Activated naive CD8-positive, alpha-beta T cell treated with anti-CD3 and anti-CD28 coated beads, Interleukin-2, amount 50 U/mL, for 24 hours (primary cell): ENCODE data around the gene ALOXE3.

Source experiments
- ATAC-seq: fragments of 150-1000 bp; cut with Tn5 transposase; one replicate; pipeline ENCODE4 v1.10.0; 2021
- DNase-seq: peaks from one replicate; pipeline ENCODE4 v3.0.0; 2021
- H3K27ac Mint-ChIP-seq: one replicate; pipeline ENCODE4 v1.8.0; 2021; ENCODE audit warnings: mild to moderate bottlenecking, mixed read lengths
- H3K27me3 Mint-ChIP-seq: one replicate; pipeline ENCODE4 v1.8.0; 2021; ENCODE audit warnings: mixed read lengths
- H3K36me3 Mint-ChIP-seq: one replicate; pipeline ENCODE4 v1.8.0; 2021; ENCODE audit warnings: low read depth, mixed read lengths
- H3K4me1 Mint-ChIP-seq: one replicate; pipeline ENCODE4 v1.8.0; 2021; ENCODE audit warnings: mixed read lengths
- H3K4me3 Mint-ChIP-seq: one replicate; pipeline ENCODE4 v1.8.0; 2021; ENCODE audit warnings: mild to moderate bottlenecking, moderate library complexity, mixed read lengths
- H3K9me3 Mint-ChIP-seq: one replicate; pipeline ENCODE4 v1.8.0; 2021; ENCODE audit warnings: mixed read lengths

ALOXE3 gene

DNA sequence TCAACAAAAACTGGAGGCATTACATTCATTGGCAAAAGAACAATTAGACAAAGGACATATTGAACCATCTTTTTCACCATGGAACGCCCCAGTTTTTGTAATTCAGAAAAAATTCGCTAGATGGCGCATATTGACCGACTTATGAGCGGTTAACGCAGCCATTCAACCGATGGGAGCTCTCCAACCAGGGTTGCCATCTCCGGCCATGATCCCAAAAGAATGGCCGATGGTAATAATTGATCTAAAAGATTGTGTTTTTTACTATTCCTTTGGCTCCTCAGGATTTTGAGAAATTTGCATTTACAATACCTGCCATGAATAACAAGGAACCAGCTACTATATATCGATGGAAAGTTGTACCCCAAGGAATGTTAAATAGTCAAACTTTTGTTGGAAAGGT lies 58.0 kb downstream of the ALOXE3 start:
- ATAC-seq = no peak

DNA sequence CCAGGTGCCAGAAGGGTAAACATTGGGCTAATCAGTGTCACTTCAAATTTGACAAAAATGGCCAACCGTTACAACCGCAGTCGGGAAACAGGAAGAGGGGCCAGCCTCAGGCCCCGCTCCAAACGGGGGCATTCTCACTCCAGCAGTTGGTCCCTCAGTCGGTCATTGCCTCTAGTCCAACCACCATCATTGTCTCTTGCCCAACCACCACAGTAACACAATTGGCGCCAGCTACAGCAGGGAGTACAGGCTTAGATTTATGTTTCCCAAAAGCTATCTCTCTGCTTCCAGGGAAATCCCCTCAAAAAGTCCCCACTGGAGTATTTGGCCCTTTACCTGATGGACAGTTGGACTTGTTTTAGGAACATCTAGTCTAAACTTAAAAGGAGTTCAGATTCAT lies 59.2 kb downstream of the ALOXE3 start:
- no peak overlapping the region for H3K27ac Mint-ChIP-seq
- ATAC-seq (no peak), DNase-seq (no peak)
- H3K9me3 Mint-ChIP-seq = no peaks in the 10 kb centered on the region
- peaks cover 28% of the 10 kb centered on the region for H3K4me1 Mint-ChIP-seq
- no peak overlapping the region for H3K4me3 Mint-ChIP-seq
- peaks cover 57% of the 10 kb centered on the region for H3K27me3 Mint-ChIP-seq
- H3K36me3 Mint-ChIP-seq = no peaks in the 10 kb centered on the region

More for the DNA sequence above, 58.0 kb downstream of the ALOXE3 start:
- peaks cover 66% of the 10 kb centered on the region for H3K27me3 Mint-ChIP-seq
- peak; percentile 65 for DNase-seq
- H3K27ac Mint-ChIP-seq = no peak overlapping the region
- H3K4me3 Mint-ChIP-seq = no peak overlapping the region
- H3K4me1 Mint-ChIP-seq = peaks cover 27% of the 10 kb centered on the region
- no peaks in the 10 kb centered on the region for H3K36me3 Mint-ChIP-seq
- H3K9me3 Mint-ChIP-seq = no peaks in the 10 kb centered on the region

DNA sequence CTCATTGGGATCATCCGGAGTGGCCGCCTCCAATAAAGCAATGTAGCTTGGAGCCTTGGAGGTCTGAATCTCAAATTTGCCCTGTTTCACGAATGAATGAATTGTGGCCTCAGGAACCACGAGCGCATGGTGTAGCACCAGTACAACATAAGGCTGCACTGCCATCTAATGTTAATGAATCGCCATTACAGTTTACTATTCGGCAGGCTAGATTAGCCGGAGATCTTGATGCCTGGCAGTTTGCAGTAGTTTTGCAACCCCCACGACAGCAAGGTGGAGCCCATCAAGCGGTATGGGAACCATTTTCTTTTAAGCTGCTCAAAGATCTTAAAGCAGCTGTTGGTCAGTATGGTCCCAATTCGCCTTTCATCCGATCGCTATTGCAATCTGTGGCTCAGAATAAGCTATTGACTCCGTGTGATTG lies 60.6 kb downstream of the ALOXE3 start:
- no peak overlapping the region for H3K27ac Mint-ChIP-seq
- peaks cover 46% of the 10 kb centered on the region for H3K27me3 Mint-ChIP-seq
- no peaks in the 10 kb centered on the region for H3K9me3 Mint-ChIP-seq
- no peaks in the 10 kb centered on the region for H3K36me3 Mint-ChIP-seq
- peaks cover 28% of the 10 kb centered on the region for H3K4me1 Mint-ChIP-seq
- ATAC-seq (peak; percentile 73), DNase-seq (peak; percentile 41)
- no peak overlapping the region for H3K4me3 Mint-ChIP-seq

- no peak for ATAC-seq
Measured at GRCh38 chr17:8056976-8057625, 61.2 kb downstream of the ALOXE3 start.

GRCh38 chr17:8056232-8056975 lies 61.9 kb downstream of the ALOXE3 start:
- peaks cover 34% of the 10 kb centered on the region for H3K27me3 Mint-ChIP-seq
- H3K27ac Mint-ChIP-seq = no peak overlapping the region
- H3K9me3 Mint-ChIP-seq = no peaks in the 10 kb centered on the region
- H3K36me3 Mint-ChIP-seq = no peaks in the 10 kb centered on the region
- ATAC-seq = peak; percentile 89
- DNase-seq = peak; percentile 55
- peaks cover 28% of the 10 kb centered on the region for H3K4me1 Mint-ChIP-seq
- peak overlapping the region; percentile 13 for H3K4me3 Mint-ChIP-seq

More at GRCh38 chr17:8056976-8057625, 61.2 kb downstream of the ALOXE3 start:
- DNase-seq = no peak
- Mint-ChIP-seq H3K9me3 (no peaks in the 10 kb centered on the region), H3K36me3 (no peaks in the 10 kb centered on the region), H3K4me1 (peaks cover 28% of the 10 kb centered on the region), H3K4me3 (no peak overlapping the region), H3K27me3 (peaks cover 40% of the 10 kb centered on the region), H3K27ac (no peak overlapping the region)

GRCh38 chr17:8055851-8056231 lies 62.5 kb downstream of the ALOXE3 start:
- Mint-ChIP-seq H3K4me1 (peaks cover 28% of the 10 kb centered on the region), H3K9me3 (no peaks in the 10 kb centered on the region), H3K27me3 (peaks cover 30% of the 10 kb centered on the region), H3K36me3 (no peaks in the 10 kb centered on the region), H3K4me3 (peak overlapping the region; percentile 13), H3K27ac (peak overlapping the region; percentile 55)
- no peak for ATAC-seq
- DNase-seq = no peak

- no peak overlapping the region for H3K27ac Mint-ChIP-seq
- no peaks in the 10 kb centered on the region for H3K9me3 Mint-ChIP-seq
- no peak overlapping the region for H3K4me3 Mint-ChIP-seq
- peaks cover 27% of the 10 kb centered on the region for H3K4me1 Mint-ChIP-seq
- peaks cover 9% of the 10 kb centered on the region for H3K27me3 Mint-ChIP-seq
- DNase-seq (no peak), ATAC-seq (no peak)
- no peaks in the 10 kb centered on the region for H3K36me3 Mint-ChIP-seq
Measured at GRCh38 chr17:8053600-8053999, 64.7 kb downstream of the ALOXE3 start.

DNA sequence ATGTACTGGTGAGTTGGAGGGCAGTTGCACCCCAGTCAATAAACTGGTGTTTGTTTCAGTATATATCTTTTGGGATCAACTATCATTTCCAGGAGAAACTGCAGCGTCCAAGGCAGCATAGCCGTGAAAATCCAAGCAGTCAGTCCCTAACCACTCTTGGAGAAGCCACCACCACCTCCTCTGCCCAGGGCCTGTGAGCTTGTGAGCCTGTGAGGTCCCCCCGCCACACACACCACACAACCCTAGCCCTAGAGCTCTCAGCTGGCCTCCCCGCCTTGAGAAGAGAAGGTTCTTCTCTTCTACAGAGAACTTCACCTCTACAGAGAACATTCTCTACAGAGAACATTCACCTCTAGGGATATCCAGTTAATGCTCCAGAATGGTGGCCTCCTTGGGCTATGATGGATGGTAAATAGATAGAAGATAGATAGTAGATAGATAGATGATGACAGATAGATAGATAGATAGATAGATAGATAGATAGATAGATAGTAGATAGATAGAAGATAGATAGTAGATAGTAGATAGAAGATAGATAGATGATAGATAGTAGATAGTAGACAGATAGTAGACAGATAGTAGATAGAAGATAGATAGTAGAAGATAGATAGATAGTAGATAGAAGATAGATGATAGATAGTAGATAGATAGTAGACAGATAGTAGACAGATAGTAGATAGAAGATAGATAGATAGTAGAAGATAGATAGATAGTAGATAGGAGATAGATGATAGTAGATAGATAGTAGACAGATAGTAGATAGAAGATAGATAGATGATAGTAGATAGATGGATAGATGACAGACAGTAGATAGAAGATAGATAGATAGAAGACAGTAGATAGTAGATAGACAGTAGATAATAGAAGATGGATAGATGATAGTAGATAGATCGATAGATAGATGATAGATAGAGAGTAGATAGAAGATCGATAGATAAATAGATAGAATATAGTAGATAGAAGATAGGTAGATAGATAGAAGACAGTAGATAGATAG lies 65.8 kb downstream of the ALOXE3 start:
- no peak for ATAC-seq
- Mint-ChIP-seq H3K36me3 (no peaks in the 10 kb centered on the region), H3K27ac (no peak overlapping the region), H3K9me3 (no peaks in the 10 kb centered on the region), H3K4me3 (no peak overlapping the region), H3K27me3 (peaks cover 3% of the 10 kb centered on the region), H3K4me1 (peaks cover 24% of the 10 kb centered on the region)
- DNase-seq = no peak

DNA sequence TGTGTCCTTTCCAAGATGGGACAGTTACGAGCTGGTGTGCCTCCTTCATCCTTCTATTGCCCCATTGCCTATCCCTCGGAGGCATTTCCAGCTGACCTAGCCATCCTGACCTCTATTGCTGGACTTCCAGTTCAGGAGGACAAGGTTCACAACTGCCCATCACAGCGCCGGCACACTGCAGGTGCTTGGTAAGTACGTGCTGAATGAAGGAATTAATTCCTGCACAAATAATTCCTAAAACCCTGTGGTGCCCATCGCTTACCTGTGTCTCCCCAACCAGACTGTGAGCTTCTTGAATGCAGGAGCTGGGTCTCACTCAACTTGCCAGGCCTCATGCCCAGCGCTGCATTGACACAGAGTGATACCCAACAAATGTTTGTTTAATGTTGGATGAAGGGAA lies 66.5 kb downstream of the ALOXE3 start:
- DNase-seq = no peak
- Mint-ChIP-seq H3K27ac (no peak overlapping the region), H3K27me3 (no peaks in the 10 kb centered on the region), H3K4me3 (no peak overlapping the region), H3K36me3 (no peaks in the 10 kb centered on the region), H3K9me3 (no peaks in the 10 kb centered on the region), H3K4me1 (peaks cover 16% of the 10 kb centered on the region)
- ATAC-seq = no peak

GRCh38 chr17:8048736-8049135 lies 69.6 kb downstream of the ALOXE3 start:
- H3K9me3 Mint-ChIP-seq = no peaks in the 10 kb centered on the region
- H3K27ac Mint-ChIP-seq = no peak overlapping the region
- H3K4me3 Mint-ChIP-seq = no peak overlapping the region
- no peaks in the 10 kb centered on the region for H3K27me3 Mint-ChIP-seq
- ATAC-seq = no peak
- no peak for DNase-seq
- H3K36me3 Mint-ChIP-seq = no peaks in the 10 kb centered on the region
- no peaks in the 10 kb centered on the region for H3K4me1 Mint-ChIP-seq

DNA sequence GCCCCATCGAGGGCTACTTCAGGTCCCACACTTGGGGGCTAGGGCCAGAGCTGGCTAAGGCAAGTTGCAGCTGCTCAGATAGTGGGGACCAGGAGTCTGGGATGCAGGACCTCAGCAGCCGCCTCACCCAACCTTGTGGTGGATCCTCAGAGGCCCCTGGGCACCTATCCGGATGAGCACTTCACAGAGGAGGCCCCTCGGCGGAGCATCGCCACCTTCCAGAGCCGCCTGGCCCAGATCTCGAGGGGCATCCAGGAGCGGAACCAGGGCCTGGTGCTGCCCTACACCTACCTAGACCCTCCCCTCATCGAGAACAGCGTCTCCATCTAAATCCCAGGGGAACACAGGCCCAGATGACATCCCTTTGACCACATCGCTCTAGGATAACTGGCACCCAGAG lies 70.1 kb downstream of the ALOXE3 start:
- H3K9me3 Mint-ChIP-seq = no peaks in the 10 kb centered on the region
- ATAC-seq (no peak), DNase-seq (no peak)
- no peaks in the 10 kb centered on the region for H3K36me3 Mint-ChIP-seq
- H3K27ac Mint-ChIP-seq = no peak overlapping the region
- H3K27me3 Mint-ChIP-seq = no peaks in the 10 kb centered on the region
- H3K4me3 Mint-ChIP-seq = no peak overlapping the region
- H3K4me1 Mint-ChIP-seq = no peaks in the 10 kb centered on the region

- Mint-ChIP-seq H3K4me1 (no peaks in the 10 kb centered on the region), H3K27me3 (no peaks in the 10 kb centered on the region), H3K9me3 (no peaks in the 10 kb centered on the region), H3K4me3 (no peak overlapping the region), H3K27ac (no peak overlapping the region), H3K36me3 (no peaks in the 10 kb centered on the region)
- DNase-seq = no peak
- no peak for ATAC-seq
Measured at GRCh38 chr17:8047769-8048110, 70.6 kb downstream of the ALOXE3 start.

GRCh38 chr17:8046929-8047768 lies 71.2 kb downstream of the ALOXE3 start:
- H3K27me3 Mint-ChIP-seq = no peaks in the 10 kb centered on the region
- ATAC-seq = no peak
- no peaks in the 10 kb centered on the region for H3K4me1 Mint-ChIP-seq
- no peaks in the 10 kb centered on the region for H3K36me3 Mint-ChIP-seq
- H3K4me3 Mint-ChIP-seq = no peak overlapping the region
- DNase-seq = no peak
- no peaks in the 10 kb centered on the region for H3K9me3 Mint-ChIP-seq
- no peak overlapping the region for H3K27ac Mint-ChIP-seq
